HG03159 (cell line): ENCODE results near the gene FGF22.
"Not testable (repeated sequence)": the region's sequence is repeated elsewhere in the genome, so short reads cannot be mapped to it uniquely, and the experiment has no call there.

Source experiments
- ATAC-seq: cut with Tn5 transposase; IDR thresholded peaks from one replicate; pipeline ENCODE4 v1.9.1; 2021; ENCODE audit warnings: mild to moderate bottlenecking, moderate library complexity; ENCODE audit not compliant: unreplicated experiment

The FGF22 gene

DNA sequence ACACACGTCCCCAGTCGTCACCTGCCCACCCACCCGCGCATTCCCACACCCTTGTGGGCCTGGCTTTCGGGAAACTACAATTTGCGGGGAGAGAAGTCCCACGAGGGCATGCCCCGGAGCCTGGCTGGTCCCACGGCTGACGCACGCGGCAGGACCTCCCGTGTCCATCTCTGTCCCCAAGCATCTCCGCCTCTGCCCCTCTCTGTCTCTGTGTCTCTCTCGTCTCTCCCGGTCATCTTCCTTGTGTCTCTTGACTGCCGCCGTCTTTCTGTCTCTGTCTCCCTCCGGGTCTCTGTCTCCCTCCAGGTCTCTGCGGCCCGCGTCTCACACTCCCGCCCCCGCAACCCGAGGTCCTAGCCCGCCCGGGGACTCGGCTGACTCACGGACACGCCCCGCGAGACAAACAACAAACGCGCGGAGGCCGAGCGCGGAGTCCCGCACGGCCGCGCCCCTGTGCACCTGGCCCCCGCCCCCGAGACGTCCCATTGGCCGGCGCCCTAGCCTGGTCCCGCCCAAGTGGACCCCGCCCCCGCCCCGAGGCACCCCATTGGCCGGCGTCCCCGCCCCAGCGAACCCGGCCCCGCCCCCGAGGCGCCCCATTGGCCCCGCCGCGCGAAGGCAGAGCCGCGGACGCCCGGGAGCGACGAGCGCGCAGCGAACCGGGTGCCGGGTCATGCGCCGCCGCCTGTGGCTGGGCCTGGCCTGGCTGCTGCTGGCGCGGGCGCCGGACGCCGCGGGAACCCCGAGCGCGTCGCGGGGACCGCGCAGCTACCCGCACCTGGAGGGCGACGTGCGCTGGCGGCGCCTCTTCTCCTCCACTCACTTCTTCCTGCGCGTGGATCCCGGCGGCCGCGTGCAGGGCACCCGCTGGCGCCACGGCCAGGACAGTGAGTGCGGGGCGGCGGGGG is at the start of gene FGF22:
Gene FGF22 (plus strand): TSS at position 627 of the 908 bp plus-strand sequence. CDS start 47 bp downstream, at position 674.
- ATAC-seq: peak; percentile 48

GRCh38 chr19:590396-590745 is 49.3 kb upstream of the FGF22 start:
- no peak for ATAC-seq

DNA sequence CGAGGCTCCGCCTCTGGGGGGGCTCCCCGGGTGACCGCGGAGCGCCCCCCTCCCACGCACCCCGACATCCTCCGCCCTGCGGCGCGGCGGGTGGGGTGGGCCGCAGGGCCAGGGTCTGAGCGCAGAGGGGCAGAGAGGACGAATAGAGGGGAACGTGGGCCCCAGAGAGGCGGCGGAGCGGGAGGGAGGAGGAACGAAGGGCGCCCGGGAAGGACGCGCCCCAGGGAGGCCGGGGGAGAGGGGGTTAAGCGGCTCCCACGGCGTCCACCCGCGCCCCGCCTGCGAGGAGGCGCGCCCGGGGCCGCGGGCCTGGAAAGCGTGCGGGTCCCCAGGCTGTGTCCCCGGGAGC is 49.0 kb upstream of the FGF22 start:
- ATAC-seq: no peak

GRCh38 chr19:591099-591958 is 48.4 kb upstream of the FGF22 start:
- no peak for ATAC-seq

GRCh38 chr19:592101-592500 is 47.6 kb upstream of the FGF22 start:
- no peak for ATAC-seq

DNA sequence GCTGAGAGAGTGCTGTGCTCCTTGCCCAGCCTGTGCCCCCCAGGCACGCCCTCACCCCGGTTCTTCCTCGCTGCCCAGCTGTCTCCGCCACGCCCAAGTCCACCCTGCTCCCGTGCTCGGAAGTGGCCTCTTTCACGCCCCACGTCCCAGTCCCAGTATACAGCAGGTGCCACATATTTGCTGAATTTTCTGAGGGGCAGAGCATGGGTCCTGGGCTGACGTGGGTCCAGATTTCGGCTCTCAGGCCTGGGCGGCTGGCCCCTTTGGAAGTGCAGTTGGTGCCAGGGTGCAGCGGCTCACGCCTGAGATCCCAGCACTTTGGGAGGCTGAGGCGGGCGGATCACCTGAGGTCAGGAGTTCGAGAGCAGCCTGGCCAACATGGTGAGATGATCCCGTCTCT is 46.6 kb upstream of the FGF22 start:
- ATAC-seq: no peak

DNA sequence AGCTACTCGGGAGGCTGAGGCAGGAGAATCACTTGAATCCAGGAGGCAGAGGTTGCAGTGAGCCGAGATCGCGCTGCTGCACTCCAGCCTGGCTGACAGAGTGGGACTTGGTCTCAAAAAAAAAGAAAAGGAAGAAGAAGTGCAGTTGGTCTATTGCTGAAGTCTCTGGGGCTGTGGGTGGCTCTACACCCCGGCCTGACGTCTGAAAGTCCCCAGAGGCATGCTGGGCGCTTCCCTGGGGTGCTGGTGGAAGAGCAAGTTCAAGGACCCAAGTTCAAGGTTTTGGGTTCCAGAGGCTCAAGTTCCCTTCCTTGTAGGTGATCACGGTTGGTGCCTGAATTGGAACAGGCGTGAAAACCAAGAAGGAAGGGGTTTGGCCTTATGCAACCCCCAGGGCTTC is 46.2 kb upstream of the FGF22 start:
- no peak for ATAC-seq

DNA sequence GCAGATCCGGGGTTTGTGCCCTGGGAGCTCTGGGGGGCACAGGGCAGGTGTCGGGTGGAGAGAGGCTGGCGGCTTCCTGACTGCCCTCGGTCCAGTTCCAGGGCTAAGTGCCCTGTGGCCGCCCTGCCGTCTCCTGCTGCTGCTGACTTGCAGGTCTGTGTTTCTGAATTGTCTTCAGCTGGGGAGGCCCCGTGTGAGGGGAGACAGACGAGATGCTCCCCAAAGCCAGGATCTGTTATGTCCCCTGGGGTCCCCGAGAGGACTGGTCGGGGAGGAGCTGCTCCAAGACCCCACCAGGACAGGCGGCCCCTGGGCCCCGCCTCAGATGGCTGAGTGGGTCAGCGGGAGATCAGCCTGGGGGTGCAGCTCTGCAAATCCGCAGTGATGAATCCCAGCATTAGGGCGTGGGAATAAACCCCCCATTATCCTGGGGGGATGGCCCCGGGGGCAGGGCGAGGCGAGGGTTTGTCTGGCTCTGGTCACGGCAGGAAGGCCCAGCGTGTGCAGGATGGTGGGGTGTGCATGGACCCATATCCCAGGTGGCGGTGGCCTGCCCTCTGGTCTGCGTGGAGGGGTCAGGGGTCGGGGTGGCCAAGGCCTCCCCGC is 45.3 kb upstream of the FGF22 start:
- no peak for ATAC-seq

GRCh38 chr19:595326-596262 is 44.1 kb upstream of the FGF22 start:
- no peak for ATAC-seq

GRCh38 chr19:596263-596655 is 43.4 kb upstream of the FGF22 start:
- ATAC-seq: no peak

GRCh38 chr19:597406-598315 is 42.0 kb upstream of the FGF22 start:
- ATAC-seq: no peak

DNA sequence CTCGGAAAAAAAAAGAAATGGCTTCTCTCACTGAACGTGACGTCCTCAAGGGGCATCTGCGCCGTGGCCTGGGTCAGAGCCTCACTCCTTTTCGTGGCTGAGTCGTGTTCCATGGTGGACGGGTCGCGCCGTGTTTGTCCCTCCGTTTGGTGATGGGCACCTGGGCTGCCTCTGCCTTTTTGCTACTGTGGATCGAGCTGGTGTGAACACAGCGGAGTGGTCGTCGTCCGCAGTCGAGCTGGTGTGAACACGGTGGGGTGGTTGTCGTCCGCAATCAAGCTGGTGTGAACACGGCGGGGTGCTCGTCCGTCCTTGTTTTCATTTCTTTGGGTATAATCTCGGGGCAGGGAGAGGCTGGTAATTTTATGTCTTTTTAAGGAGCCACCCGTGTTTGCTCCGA is 38.4 kb upstream of the FGF22 start:
- no peak for ATAC-seq

DNA sequence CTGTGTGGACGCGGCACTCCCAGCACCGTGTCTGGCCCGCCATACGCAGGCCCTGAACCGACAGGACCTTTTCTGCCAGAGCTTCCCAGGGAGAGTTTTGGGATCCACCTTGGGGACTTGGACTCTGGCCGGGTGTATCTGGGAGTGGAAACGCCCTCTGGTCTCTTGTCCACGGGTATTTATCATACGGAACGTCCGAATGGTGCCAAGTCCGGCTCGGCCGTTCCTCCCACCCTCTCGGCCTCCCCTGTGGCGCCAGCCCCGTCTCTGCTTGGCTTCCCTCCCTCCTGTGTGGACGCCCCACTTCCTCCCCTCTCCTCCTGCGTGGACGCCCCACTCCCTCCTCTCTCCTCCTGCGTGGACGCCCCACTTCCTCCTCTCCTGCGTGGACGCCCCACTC is 37.9 kb upstream of the FGF22 start:
- ATAC-seq: no peak

DNA sequence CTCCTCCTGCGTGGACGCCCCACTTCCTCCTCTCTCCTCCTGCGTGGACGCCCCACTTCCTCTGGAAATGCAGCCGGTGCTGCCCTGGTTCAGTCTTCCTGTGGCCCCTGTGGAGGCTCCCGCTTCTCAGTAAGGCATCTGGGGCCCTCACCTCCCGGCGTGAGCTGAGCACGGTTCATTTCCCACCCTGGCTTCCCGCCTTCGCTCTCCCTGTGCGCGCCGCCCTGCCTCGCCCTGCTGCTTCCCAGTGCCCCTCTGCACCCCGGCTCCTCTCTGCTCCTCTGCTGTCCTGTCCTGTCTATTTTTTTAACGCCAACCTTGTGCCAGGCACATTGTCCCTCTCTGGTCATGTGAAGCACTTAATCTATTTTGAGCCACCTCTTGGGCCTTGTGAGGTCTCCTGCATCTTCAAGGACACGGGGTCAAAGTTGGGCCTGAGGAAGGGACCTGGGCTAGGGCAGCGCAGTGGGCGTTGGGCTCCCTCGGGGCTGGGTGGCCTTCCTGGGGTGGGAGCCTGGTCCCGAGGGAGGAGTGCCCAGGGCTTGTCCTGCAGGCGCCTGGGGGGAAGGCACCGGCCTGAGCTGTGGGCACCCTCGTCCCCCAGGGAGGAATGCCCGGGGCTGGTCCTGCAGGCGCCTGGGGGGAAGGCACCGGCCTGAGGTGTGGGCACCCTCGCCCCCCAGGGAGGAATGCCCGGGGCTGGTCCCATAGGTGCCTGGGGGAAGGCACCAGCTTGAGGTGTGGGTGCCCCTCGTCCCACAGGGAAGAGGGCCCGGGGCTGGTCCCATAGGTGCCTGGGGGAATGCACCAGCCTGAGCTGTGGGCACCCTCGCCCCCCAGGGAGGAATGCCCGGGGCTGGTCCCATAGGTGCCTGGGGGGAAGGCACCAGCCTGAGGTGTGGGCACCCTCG is 37.0 kb upstream of the FGF22 start:
- ATAC-seq: no peak

GRCh38 chr19:603302-603639 is 36.4 kb upstream of the FGF22 start:
- not testable (repeated sequence) for ATAC-seq

GRCh38 chr19:603779-604178 is 35.9 kb upstream of the FGF22 start:
- not testable (repeated sequence) for ATAC-seq

- ATAC-seq: no peak
Observed at GRCh38 chr19:604355-604754, 35.3 kb upstream of the FGF22 start.
